B cell (primary cell): ENCODE data around the gene KCNMB2. TPM values are rescaled to one million over a fixed set of nuclear protein-coding genes. Genes with fewer than 3 reads are reported as not detected.

Source experiments
- ATAC-seq: fragments of 200-7000 bp; cut with Tn5 transposase; one replicate; pipeline ENCODE4 v1.10.0; 2021; ENCODE audit warnings: low read depth, mild to moderate bottlenecking, moderate number of reproducible peaks, moderate library complexity
- CTCF ChIA-PET: fragments of 350-600 bp; sonication (Branson Sonifier 250); formaldehyde crosslinking; loops from one replicate; lab custom pipeline; 2021; ENCODE audit warnings: antibody characterized with exemption, inconsistent platforms; lab: Charles Lee
- POLR2A ChIA-PET: fragments of 350-600 bp; sonication (Branson Sonifier 250); formaldehyde crosslinking; loops from one replicate; lab custom pipeline; 2021; ENCODE audit warnings: antibody characterized with exemption; lab: Charles Lee
- DNase-seq: peaks from one replicate; pipeline ENCODE4 v3.0.0; 2013
- H2AFZ ChIP-seq: 2 replicates; pipeline ENCODE4 v1.6.1; 2012; ENCODE audit warnings: mild to moderate bottlenecking, low read depth, low read length; ENCODE audit not compliant: insufficient read depth, poor library complexity, severe bottlenecking
- H3K27ac ChIP-seq, 2 donors: 1 replicate in 1 of 2; 2 replicates in 1 of 2; pipeline ENCODE4 v1.5.1; 2012 to 2013; ENCODE audit warnings: low read length in 2 of 2, mild to moderate bottlenecking in 2 of 2, moderate library complexity in 1 of 2
- H3K27me3 ChIP-seq, 4 experiments: fragments of 200-600 bp in 1 of 4; sonication (generic) in 1 of 4; replicated peaks in 1 of 4; 1 replicate in 2 of 4; 2 replicates in 2 of 4; pipeline versions ENCODE4 v1.6.1 to v1.7.0; 2013 to 2016; ENCODE audit warnings: low read length in 3 of 4, mild to moderate bottlenecking in 2 of 4, mixed read lengths in 1 of 4, moderate library complexity in 1 of 4; ENCODE audit not compliant: insufficient read depth in 4 of 4, control insufficient read depth in 3 of 4; ENCODE audit errors: control extremely low read depth in 1 of 4
- H3K36me3 ChIP-seq, 2 experiments: replicated peaks in 1 of 2; 1 replicate in 1 of 2; 2 replicates in 1 of 2; pipeline versions ENCODE4 v1.6.1 to v1.7.1; 2013; ENCODE audit warnings: low read length in 1 of 2; ENCODE audit not compliant: insufficient read depth in 2 of 2, control insufficient read depth in 1 of 2; ENCODE audit errors: control extremely low read depth in 1 of 2, extremely low read depth in 1 of 2
- H3K4me1 ChIP-seq, 2 donors: fragments of 200-600 bp in 1 of 2; sonication (generic) in 1 of 2; 1 replicate in 1 of 2; 2 replicates in 1 of 2; pipeline versions ENCODE4 v1.5.1 to v1.6.1; 2013 to 2017; ENCODE audit warnings: low read length in 2 of 2; ENCODE audit not compliant: control insufficient read depth in 2 of 2, insufficient read depth in 2 of 2
- H3K4me2 ChIP-seq: replicated peaks from 2 replicates; pipeline ENCODE3; 2012; ENCODE audit warnings: mild to moderate bottlenecking, low read depth, low read length; ENCODE audit not compliant: poor library complexity, severe bottlenecking
- H3K4me3 ChIP-seq, 5 experiments: fragments of 200-600 bp in 1 of 5; sonication (generic) in 1 of 5; 1 replicate in 3 of 5; 2 replicates in 2 of 5; pipeline versions ENCODE4 v1.5.1 to v1.7.0; 2011 to 2016; ENCODE audit warnings: low read length in 4 of 5, mild to moderate bottlenecking in 4 of 5, low read depth in 2 of 5, control low read depth in 1 of 5, moderate library complexity in 1 of 5; ENCODE audit not compliant: insufficient read depth in 1 of 5; ENCODE audit errors: control extremely low read depth in 1 of 5, extremely low read depth in 1 of 5
- H3K79me2 ChIP-seq: fragments of 200-600 bp; sonication (generic); one replicate; pipeline ENCODE4 v1.6.0; 2016; ENCODE audit warnings: low read length; ENCODE audit not compliant: control insufficient read depth, insufficient read depth
- H3K9ac ChIP-seq: fragments of 200-600 bp; sonication (generic); 2 replicates; pipeline ENCODE4 v1.6.1; 2017; ENCODE audit warnings: mild to moderate bottlenecking, low read length, moderate library complexity
- H3K9me3 ChIP-seq, 3 donors: one replicate each; pipeline versions ENCODE4 v1.6.1 to v1.7.1; 2013; ENCODE audit warnings: low read length in 2 of 3; ENCODE audit not compliant: control insufficient read depth in 2 of 3, insufficient read depth in 1 of 3; ENCODE audit errors: control extremely low read depth in 1 of 3
- H4K20me1 ChIP-seq: 2 replicates; pipeline ENCODE4 v1.6.0; 2012; ENCODE audit warnings: mild to moderate bottlenecking, low read length; ENCODE audit not compliant: insufficient read depth, control insufficient read depth, poor library complexity, severe bottlenecking
- H3K27ac Mint-ChIP-seq: one replicate; pipeline ENCODE4 v1.8.0; 2021; ENCODE audit warnings: mixed read lengths
- H3K27me3 Mint-ChIP-seq: one replicate; pipeline ENCODE4 v1.8.0; 2021; ENCODE audit warnings: mixed read lengths
- H3K4me1 Mint-ChIP-seq: one replicate; pipeline ENCODE4 v1.8.0; 2021; ENCODE audit warnings: mixed read lengths
- H3K4me3 Mint-ChIP-seq: one replicate; pipeline ENCODE4 v1.8.0; 2021; ENCODE audit warnings: mixed read lengths
- H3K9me3 Mint-ChIP-seq: one replicate; pipeline ENCODE4 v1.8.0; 2022; ENCODE audit warnings: mixed read lengths; ENCODE audit not compliant: insufficient read depth
- EZH2 ChIP-seq: IDR thresholded peaks from 2 replicates; pipeline ENCODE4 v1.6.1; 2012; ENCODE audit warnings: borderline replicate concordance, low read depth, mild to moderate bottlenecking, moderate library complexity, low read length; ENCODE audit not compliant: insufficient read depth, poor library complexity, severe bottlenecking
- WGBS: methylation state at CpG from one replicate; pipeline ENCODE4 v1.1.5; 2013; ENCODE audit warnings: missing lambda C conversion rate; ENCODE audit not compliant: insufficient coverage; 5-methylcytosine and 5-hydroxymethylcytosine counted together
- intact Hi-C: fragments of 100-400 bp; cut with micrococcal nuclease; formaldehyde crosslinking; loops from one replicate; pipeline ENCODE4 v1.10.0; 2022
- polyA plus RNA-seq: library from polyadenylated mRNA; depleted of rRNA; stranded (reverse); fragments of >200 nt; gene quantifications from 2 replicates; pipeline ENCODE4 v1.2.3, GENCODE V29; 2012
- total RNA-seq, 2 donors: library from RNA; stranded (reverse); fragments of 120-200 nt in 1 of 2; gene quantifications; 1 replicate in 1 of 2; 2 replicates in 1 of 2; pipeline versions ENCODE4 v1.2.3 to v1.2.4, GENCODE V29; 2013 to 2022
- TF ChIP-seq, protein P1 (sequence below): fragments of 200-600 bp; IDR thresholded peaks from one replicate; pipeline ENCODE4 v1.8.0; 2022; ENCODE audit warnings: antibody characterized with exemption, mild to moderate bottlenecking

The KCNMB2 gene
- total and polyA plus RNA-seq, 2 donors (not counting 1 experiment from before 2014, with no cell fraction given) = not detected

DNA sequence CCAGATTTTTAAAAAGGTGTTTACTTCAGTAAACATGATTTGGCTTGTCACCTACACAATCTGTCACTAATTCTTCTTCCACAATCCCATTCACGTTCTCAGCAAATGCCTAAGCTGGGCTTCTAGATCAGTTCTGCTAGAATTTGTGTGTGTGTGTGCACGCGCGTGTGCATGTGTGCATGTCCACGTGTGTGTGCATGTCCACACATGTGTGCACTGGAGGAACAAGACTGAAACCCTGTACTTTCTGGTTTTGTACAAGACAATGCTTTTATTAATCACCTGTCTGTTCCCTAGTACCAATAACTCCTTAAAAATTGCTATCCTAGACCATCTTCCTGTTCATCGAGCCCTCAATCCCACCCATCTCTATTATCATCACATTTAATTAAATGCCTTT, 229.2 kb downstream of the KCNMB2 start:
- Histone ChIP-seq H3K36me3 (no peaks in the 10 kb centered on the region), H3K79me2 (no peaks in the 10 kb centered on the region), H2AFZ (no peak overlapping the region), H3K27ac (no peak overlapping the region), H3K4me3 (no peak overlapping the region), H4K20me1 (no peaks in the 10 kb centered on the region), H3K27me3 (no peaks in the 10 kb centered on the region), H3K4me2 (no peak overlapping the region), H3K9ac (no peak overlapping the region), H3K4me1 (no peaks in the 10 kb centered on the region), H3K9me3 (peaks cover 0 to 1% (median 0%) of the 10 kb centered on the region in 3 donors)
- no peak overlapping the region for H3K4me3 Mint-ChIP-seq
- H3K27ac Mint-ChIP-seq = no peak overlapping the region
- DNase-seq = no peak
- intact Hi-C loops = no loop called here
- no peak for TF ChIP-seq EZH2
- TF ChIP-seq, protein P1, sequence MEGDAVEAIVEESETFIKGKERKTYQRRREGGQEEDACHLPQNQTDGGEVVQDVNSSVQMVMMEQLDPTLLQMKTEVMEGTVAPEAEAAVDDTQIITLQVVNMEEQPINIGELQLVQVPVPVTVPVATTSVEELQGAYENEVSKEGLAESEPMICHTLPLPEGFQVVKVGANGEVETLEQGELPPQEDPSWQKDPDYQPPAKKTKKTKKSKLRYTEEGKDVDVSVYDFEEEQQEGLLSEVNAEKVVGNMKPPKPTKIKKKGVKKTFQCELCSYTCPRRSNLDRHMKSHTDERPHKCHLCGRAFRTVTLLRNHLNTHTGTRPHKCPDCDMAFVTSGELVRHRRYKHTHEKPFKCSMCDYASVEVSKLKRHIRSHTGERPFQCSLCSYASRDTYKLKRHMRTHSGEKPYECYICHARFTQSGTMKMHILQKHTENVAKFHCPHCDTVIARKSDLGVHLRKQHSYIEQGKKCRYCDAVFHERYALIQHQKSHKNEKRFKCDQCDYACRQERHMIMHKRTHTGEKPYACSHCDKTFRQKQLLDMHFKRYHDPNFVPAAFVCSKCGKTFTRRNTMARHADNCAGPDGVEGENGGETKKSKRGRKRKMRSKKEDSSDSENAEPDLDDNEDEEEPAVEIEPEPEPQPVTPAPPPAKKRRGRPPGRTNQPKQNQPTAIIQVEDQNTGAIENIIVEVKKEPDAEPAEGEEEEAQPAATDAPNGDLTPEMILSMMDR = no peak
- ChIA-PET CTCF (no interaction called here), POLR2A (no interaction called here)
- ATAC-seq = no peak
- H3K4me1 Mint-ChIP-seq = no peaks in the 10 kb centered on the region
- no peaks in the 10 kb centered on the region for H3K9me3 Mint-ChIP-seq
- H3K27me3 Mint-ChIP-seq = peaks cover 3% of the 10 kb centered on the region
- 66% methylated on average over 4 of the region's 6 CpGs for WGBS

DNA sequence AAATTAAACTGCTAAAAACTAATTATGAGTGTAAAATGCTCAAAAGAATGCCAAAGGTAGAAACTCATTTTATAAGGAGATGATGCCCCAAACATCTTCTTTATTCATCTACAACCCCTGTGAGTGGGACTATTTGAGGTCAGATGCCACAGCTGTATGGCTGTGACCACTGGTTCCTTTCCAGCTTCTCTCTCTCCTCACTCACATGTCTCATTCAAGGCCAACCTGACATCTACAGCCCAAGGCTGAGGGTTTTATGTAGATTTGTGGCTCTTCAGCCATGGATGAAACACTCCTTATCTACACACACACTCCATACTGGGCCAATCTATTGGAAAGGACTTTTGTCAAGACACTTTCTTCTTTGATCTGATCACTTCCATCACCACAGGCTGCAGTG, 231.3 kb downstream of the KCNMB2 start:
- Histone ChIP-seq H3K36me3 (no peaks in the 10 kb centered on the region), H4K20me1 (no peaks in the 10 kb centered on the region), H3K79me2 (no peaks in the 10 kb centered on the region), H3K4me3 (no peak overlapping the region), H3K4me1 (no peaks in the 10 kb centered on the region), H3K27me3 (no peaks in the 10 kb centered on the region), H3K27ac (no peak overlapping the region), H2AFZ (no peak overlapping the region), H3K9ac (no peak overlapping the region), H3K4me2 (no peak overlapping the region), H3K9me3 (no peaks in the 10 kb centered on the region)
- Mint-ChIP-seq H3K4me3 (no peak overlapping the region), H3K27ac (no peak overlapping the region), H3K4me1 (no peaks in the 10 kb centered on the region), H3K27me3 (peaks cover 5% of the 10 kb centered on the region), H3K9me3 (no peaks in the 10 kb centered on the region)
- ATAC-seq = no peak
- no peak for DNase-seq
- POLR2A ChIA-PET = no interaction called here
- CTCF ChIA-PET = no interaction called here
- intact Hi-C loops = no loop called here
- no peak for TF ChIP-seq EZH2
- TF ChIP-seq, protein P1 = no peak
